K562 (cell line): ENCODE results near the gene SRRT. TPM values are rescaled to one million over a fixed set of nuclear protein-coding genes. Genes with fewer than 3 reads are reported as not detected.

Experiments used
- BACH1 ChIP-seq: fragments of 200-800 bp; sonication (Bioruptor generic); IDR thresholded peaks from 2 replicates; pipeline ENCODE4 v1.6.1; 2016; ENCODE audit warnings: missing genetic modification characterization, missing compliant biosample characterization
- FOS ChIP-seq: IDR thresholded peaks from 3 replicates; pipeline ENCODE4 v1.6.1; 2011; ENCODE audit not compliant: insufficient read length; ENCODE audit errors: extremely low read depth
- GTF3C2 ChIP-seq: IDR thresholded peaks from 3 replicates; pipeline ENCODE4 v1.6.1; 2011; ENCODE audit warnings: borderline replicate concordance, mild to moderate bottlenecking, moderate library complexity; ENCODE audit not compliant: insufficient read length; ENCODE audit errors: extremely low read depth
- MAFK ChIP-seq: IDR thresholded peaks from 2 replicates; pipeline ENCODE4 v1.6.1; 2011; ENCODE audit warnings: low read length, improper control_type of control experiment
- UBTF ChIP-seq, 2 experiments: IDR thresholded peaks; 2 replicates each; pipeline ENCODE4 v1.6.1; 2012; ENCODE audit warnings: improper control_type of control experiment in 2 of 2, low read depth in 2 of 2, low read length in 2 of 2, borderline replicate concordance in 1 of 2
- USF2 ChIP-seq: sonication (generic); formaldehyde crosslinking; IDR thresholded peaks from 2 replicates; pipeline ENCODE4 v1.5.0; 2020; ENCODE audit warnings: missing genetic modification reagents
- polyA plus RNA-seq, 8 experiments: library from polyadenylated mRNA; depleted of rRNA in 4 of 8; stranded (reverse) in 5 of 8; unstranded in 3 of 8; fragments of >200 nt; fragmentation: Nextera tagmentation in 2 of 8; fragmentation: Illumina TruSeq in 1 of 8; extraction: Ambion mirVana in 2 of 8; extraction: Trizol in 1 of 8; gene quantifications; 2 replicates each; pipeline versions ENCODE4 v1.2.1 to v1.2.3, GENCODE V29; 2011 to 2014; ENCODE audit warnings: inconsistent platforms in 1 of 8, missing spikeins in 1 of 8
- total RNA-seq, 7 experiments: library from RNA; depleted of rRNA in 6 of 7; stranded (reverse); fragments of >200 nt in 6 of 7; fragmentation: Illumina TruSeq in 2 of 7; extraction: Trizol in 2 of 7; gene quantifications; 2 replicates each; pipeline versions ENCODE4 v1.2.1 to v1.2.3, GENCODE V29; 2011 to 2021; ENCODE audit warnings: low replicate concordance in 1 of 7

Gene SRRT
- total and polyA plus RNA-seq, 9 of the 15 experiments (the other 6 are each of a cell fraction or from before 2014, with no cell fraction given) = 10.3 to 263 (median 84.4) TPM

GRCh38 chr7:100859856-100860255, 15.0 kb upstream of the SRRT start (continued):
- TF ChIP-seq UBTF (IDR thresholded peaks at IDR 0.05; ENCODE audit: borderline replicate concordance in 1 of 2, low read depth in 2 of 2, low read length in 2 of 2) (no peak), USF2 (no peak), FOS (no peak), BACH1 (tag) (no peak), MAFK (no peak), GTF3C2 (no peak)
